SK-N-SH (cell line): ENCODE data around the gene STK40.

Experiments
- ELF1 ChIP-seq: IDR thresholded peaks from 2 replicates; pipeline ENCODE4 v1.4.0; 2012
- EP300 ChIP-seq, 2 experiments: IDR thresholded peaks; 2 replicates each; pipeline versions ENCODE4 v1.4.0 to v1.6.1; 2012; ENCODE audit warnings: borderline replicate concordance in 1 of 2, low read depth in 1 of 2, low read length in 1 of 2
- FOXJ3 ChIP-seq: sonication (generic); formaldehyde crosslinking; IDR thresholded peaks from 2 replicates; pipeline ENCODE4 v1.5.1; 2020; ENCODE audit warnings: mild to moderate bottlenecking, missing genetic modification reagents
- RXRA ChIP-seq: IDR thresholded peaks from 2 replicates; pipeline ENCODE4 v1.4.0; 2012; ENCODE audit warnings: low read depth, mild to moderate bottlenecking, borderline replicate concordance
- SIN3A ChIP-seq: IDR thresholded peaks from 2 replicates; pipeline ENCODE4 v1.6.1; 2012; ENCODE audit warnings: low read depth, mild to moderate bottlenecking, low read length, moderate library complexity, borderline replicate concordance
- YY1 ChIP-seq: IDR thresholded peaks from 2 replicates; pipeline ENCODE4 v1.4.0; 2012; ENCODE audit warnings: low read depth, mild to moderate bottlenecking
- TF ChIP-seq, protein P1 (sequence below): fragments of 200-600 bp; sonication (generic); IDR thresholded peaks from 2 replicates; pipeline ENCODE4 v1.6.1; 2017; ENCODE audit warnings: antibody characterized with exemption, mild to moderate bottlenecking, moderate library complexity
- TF ChIP-seq, protein P2 (sequence below): IDR thresholded peaks from 2 replicates; pipeline ENCODE4 v1.6.1; 2012; ENCODE audit warnings: mild to moderate bottlenecking, low read depth, low read length, moderate library complexity
- TF ChIP-seq, protein P3 (sequence below): fragments of 150-350 bp; IDR thresholded peaks from 2 replicates; pipeline ENCODE4 v1.6.1; 2017; ENCODE audit warnings: antibody characterized with exemption, low read length, low read depth, borderline replicate concordance

GRCh38 chr1:36433102-36433501, 47.4 kb upstream of the STK40 start:
- TF ChIP-seq, protein P1, sequence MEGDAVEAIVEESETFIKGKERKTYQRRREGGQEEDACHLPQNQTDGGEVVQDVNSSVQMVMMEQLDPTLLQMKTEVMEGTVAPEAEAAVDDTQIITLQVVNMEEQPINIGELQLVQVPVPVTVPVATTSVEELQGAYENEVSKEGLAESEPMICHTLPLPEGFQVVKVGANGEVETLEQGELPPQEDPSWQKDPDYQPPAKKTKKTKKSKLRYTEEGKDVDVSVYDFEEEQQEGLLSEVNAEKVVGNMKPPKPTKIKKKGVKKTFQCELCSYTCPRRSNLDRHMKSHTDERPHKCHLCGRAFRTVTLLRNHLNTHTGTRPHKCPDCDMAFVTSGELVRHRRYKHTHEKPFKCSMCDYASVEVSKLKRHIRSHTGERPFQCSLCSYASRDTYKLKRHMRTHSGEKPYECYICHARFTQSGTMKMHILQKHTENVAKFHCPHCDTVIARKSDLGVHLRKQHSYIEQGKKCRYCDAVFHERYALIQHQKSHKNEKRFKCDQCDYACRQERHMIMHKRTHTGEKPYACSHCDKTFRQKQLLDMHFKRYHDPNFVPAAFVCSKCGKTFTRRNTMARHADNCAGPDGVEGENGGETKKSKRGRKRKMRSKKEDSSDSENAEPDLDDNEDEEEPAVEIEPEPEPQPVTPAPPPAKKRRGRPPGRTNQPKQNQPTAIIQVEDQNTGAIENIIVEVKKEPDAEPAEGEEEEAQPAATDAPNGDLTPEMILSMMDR: no peak
- TF ChIP-seq, protein P2, sequence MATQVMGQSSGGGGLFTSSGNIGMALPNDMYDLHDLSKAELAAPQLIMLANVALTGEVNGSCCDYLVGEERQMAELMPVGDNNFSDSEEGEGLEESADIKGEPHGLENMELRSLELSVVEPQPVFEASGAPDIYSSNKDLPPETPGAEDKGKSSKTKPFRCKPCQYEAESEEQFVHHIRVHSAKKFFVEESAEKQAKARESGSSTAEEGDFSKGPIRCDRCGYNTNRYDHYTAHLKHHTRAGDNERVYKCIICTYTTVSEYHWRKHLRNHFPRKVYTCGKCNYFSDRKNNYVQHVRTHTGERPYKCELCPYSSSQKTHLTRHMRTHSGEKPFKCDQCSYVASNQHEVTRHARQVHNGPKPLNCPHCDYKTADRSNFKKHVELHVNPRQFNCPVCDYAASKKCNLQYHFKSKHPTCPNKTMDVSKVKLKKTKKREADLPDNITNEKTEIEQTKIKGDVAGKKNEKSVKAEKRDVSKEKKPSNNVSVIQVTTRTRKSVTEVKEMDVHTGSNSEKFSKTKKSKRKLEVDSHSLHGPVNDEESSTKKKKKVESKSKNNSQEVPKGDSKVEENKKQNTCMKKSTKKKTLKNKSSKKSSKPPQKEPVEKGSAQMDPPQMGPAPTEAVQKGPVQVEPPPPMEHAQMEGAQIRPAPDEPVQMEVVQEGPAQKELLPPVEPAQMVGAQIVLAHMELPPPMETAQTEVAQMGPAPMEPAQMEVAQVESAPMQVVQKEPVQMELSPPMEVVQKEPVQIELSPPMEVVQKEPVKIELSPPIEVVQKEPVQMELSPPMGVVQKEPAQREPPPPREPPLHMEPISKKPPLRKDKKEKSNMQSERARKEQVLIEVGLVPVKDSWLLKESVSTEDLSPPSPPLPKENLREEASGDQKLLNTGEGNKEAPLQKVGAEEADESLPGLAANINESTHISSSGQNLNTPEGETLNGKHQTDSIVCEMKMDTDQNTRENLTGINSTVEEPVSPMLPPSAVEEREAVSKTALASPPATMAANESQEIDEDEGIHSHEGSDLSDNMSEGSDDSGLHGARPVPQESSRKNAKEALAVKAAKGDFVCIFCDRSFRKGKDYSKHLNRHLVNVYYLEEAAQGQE: no peak
- TF ChIP-seq, protein P3, sequence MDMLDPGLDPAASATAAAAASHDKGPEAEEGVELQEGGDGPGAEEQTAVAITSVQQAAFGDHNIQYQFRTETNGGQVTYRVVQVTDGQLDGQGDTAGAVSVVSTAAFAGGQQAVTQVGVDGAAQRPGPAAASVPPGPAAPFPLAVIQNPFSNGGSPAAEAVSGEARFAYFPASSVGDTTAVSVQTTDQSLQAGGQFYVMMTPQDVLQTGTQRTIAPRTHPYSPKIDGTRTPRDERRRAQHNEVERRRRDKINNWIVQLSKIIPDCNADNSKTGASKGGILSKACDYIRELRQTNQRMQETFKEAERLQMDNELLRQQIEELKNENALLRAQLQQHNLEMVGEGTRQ: no peak
- no peak for TF ChIP-seq EP300 (IDR thresholded peaks at IDR 0.05; ENCODE audit: borderline replicate concordance in 1 of 2, low read depth in 1 of 2, low read length in 1 of 2)
- TF ChIP-seq RXRA: no peak
- no peak for TF ChIP-seq FOXJ3 (CRISPR knock-in tag)
- no peak for TF ChIP-seq ELF1
- TF ChIP-seq SIN3A: no peak
- no peak for TF ChIP-seq YY1
